CD4-positive, alpha-beta T cell treated with Interleukin-6 at 100 ng/mL for 8 hours (primary cell): ENCODE results near the gene ROCK2.

Experiments
- DNase-seq: peaks from one replicate; pipeline ENCODE4 v3.0.0-alpha.2; 2020; ENCODE audit warnings: mixed read lengths, low spot score

Gene ROCK2

GRCh38 chr2:11154016-11154922, 190.2 kb downstream of the ROCK2 start:
- no peak for DNase-seq

- no peak for DNase-seq
These were observed 191.8 kb downstream of the ROCK2 start for GRCh38 chr2:11152591-11152990.

DNA sequence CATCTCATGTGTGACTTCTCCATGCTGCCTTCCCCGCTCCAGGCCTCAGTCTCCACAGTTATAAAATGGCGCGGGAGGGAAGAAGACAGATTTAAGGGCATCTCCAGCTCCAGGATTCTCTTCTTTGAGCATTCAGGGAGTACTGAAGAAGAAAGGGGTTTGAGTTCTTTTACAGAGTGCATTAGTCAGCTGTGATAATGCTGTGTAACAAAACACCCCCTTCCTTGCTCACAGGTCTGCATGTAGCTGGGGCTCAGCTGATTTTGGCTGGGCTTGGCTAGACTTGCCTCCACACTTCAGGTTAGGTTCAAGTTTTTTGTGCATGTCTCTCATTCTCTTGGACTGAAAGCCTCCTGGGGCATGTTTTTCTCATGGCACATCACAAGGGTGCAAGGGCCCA, 197.2 kb downstream of the ROCK2 start:
- DNase-seq: no peak

DNA sequence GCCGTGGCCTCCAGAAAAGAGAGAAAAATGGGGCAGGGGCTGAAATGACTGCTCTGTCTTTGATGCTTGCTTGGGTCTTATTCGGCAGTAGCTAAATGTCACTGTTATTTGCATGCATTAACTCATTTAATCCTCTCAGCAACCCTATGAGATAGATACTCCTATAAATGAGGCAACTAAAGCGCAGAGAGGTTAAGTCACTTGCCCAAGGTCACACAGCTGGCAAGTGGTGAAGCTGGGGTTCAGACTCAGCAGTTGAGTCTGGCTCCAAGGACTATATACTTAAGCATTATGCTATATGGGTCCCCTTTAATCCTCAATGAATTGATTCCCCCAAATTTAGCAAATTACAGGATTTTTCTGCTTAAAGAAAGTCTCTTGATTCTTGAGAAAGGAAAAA, 198.4 kb downstream of the ROCK2 start:
- DNase-seq: no peak

GRCh38 chr2:11145350-11145749, 199.1 kb downstream of the ROCK2 start:
- no peak for DNase-seq

GRCh38 chr2:11144738-11145079, 199.7 kb downstream of the ROCK2 start:
- DNase-seq: no peak

DNA sequence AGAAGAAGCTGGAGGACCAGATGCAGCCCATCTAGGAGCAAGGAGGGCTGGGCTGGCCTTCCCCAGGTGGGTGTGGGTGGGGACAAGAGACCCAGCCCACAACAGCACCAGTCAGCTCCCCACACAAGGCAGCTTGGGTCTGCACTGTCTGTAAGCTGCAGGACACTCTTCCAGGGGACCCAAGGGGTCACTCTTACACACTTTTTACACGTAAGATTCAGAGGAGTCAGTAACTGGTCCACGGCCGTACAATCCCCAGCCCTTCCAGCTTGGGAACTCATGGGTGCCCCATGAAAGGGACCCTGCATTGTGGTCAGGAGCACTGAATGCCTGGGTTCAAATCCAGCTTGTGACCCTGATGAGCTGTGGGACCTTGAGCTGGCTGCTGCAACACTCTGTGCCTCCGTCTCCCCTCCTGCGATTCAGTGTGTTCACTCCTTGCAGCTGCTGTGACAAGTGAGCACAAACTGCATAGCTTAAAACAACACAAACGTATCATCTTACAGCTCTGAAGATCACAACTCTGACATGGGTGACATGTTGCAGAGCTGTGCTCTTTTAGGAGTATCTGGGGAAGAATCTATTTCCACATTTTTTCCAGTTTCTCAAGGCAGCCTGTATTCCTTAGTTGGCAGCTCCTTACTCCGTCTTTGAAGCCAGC, 200.2 kb downstream of the ROCK2 start:
- no peak for DNase-seq

DNA sequence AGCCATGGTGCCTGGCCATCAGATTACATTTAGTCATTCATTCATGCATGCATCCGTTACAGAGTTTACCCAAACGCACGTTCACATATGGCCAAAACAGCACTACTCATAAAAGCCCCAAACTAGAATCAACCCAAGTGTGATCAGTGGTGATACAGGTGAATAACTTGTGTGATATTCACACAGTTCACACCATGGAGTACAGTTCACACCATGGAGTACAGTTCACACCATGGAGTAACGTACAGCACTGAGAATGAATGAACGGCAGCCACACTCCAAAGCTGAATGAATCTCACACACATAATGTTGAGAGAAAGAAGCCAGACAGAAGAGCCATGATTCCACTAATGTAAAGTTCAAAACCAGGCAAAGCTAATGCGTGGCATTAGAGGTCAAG, 201.4 kb downstream of the ROCK2 start:
- DNase-seq: no peak

- no peak for DNase-seq
These were observed 202.1 kb downstream of the ROCK2 start for GRCh38 chr2:11142330-11142729.

DNA sequence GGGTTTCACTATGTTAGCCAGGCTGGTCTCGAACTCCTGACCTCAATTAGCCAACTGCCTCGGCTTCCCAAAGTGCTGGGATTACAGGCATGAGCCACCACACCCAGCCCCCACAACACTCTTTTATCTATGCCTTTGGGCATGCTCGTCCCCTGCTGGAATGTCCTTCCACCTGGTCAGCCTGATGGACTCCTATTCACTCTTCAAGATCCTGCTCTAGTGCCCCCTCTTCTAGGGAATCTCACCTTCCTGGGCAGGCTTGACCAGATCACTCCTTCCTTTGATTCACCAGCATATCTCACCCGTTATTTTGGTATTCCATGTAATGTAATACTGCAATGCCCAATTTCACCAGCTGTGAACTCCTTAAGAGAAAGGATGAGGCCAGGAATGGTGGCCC, 203.1 kb downstream of the ROCK2 start:
- DNase-seq: no peak

DNA sequence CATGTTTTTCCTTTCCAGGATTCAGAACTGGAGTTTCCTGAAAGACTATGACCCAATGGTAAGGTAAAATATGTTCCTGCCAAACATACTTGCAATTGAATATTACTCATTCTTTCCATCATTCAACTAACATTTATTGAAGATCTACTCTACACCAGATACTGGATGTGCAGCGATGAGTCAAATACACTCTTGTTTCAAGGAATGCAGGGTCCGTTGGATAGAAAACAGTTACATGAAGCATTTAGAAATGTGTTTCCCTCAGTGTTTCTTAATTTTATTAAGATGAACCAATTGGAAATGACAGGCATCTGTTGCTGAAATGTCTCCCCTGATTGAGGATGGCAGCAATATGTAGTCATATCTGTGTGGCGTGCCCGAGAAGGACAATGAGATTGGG, 203.9 kb downstream of the ROCK2 start:
- no peak for DNase-seq

- no peak for DNase-seq
These were observed 210.1 kb downstream of the ROCK2 start for GRCh38 chr2:11134349-11134748.

- no peak for DNase-seq
These were observed 210.5 kb downstream of the ROCK2 start for GRCh38 chr2:11133936-11134320.

DNA sequence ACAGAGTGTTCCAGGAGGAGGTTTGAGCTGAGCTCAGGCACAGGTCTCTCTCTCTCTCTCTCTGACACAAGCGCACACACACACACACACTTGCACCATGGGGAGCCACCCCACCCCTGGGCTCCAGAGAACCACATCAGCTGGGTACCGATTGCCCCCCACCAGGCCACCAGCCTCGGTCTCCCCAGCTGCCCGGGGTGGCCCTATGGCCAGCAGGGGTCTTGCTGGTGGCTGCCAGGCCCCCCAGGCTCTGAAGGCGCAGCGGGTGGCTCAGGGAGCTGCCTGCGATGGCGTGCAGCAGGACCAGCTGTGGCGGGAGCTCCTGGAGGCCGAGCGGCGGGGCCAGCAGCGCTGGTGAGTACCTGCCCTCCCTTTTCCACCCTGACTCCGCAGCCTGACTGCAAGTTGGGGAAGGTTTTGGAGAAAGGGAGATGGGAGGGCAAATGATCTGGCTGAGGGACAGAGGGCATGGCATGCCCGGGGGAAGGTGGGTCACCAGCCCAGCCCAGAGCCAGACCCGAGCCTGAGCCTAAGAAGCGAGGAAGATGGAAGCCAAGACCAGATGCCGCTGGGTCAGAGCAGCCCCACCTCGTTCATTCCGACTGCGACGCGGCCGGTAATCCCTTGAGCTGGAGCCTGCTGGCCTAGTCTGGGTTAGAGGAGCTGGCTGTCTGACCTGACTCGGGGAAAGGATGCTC, 211.0 kb downstream of the ROCK2 start:
- DNase-seq: no peak

DNA sequence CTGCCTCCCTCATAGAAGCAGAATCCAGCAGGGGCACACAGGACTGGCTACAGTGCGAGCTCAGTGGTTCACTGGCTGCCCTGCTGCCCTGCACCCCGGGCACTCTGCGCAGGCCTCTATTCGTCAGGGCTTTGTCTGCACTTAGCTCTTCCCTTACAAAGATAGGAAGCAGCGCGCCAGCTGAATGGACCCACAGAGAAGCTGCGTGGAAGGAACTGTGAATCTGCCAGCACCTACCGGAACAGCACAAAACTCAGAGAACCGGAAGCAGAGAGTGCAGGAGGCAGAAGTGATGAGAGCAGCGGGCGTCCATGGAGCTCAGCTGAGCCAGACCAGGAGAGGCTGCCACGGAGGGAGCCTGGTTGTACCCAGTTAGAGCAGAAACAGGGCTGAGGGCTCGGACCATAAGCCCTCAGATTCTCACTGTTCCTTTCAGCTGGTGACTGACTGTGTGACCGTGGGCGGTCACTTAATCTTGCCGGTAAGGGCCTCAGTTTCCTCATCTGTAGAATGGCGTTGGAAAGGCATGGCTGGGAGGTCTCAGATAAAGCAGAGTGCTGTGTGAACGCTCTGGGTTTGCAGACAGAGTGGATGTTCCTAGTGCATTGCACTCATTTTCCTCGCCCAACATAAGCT, 212.3 kb downstream of the ROCK2 start:
- DNase-seq: no peak

DNA sequence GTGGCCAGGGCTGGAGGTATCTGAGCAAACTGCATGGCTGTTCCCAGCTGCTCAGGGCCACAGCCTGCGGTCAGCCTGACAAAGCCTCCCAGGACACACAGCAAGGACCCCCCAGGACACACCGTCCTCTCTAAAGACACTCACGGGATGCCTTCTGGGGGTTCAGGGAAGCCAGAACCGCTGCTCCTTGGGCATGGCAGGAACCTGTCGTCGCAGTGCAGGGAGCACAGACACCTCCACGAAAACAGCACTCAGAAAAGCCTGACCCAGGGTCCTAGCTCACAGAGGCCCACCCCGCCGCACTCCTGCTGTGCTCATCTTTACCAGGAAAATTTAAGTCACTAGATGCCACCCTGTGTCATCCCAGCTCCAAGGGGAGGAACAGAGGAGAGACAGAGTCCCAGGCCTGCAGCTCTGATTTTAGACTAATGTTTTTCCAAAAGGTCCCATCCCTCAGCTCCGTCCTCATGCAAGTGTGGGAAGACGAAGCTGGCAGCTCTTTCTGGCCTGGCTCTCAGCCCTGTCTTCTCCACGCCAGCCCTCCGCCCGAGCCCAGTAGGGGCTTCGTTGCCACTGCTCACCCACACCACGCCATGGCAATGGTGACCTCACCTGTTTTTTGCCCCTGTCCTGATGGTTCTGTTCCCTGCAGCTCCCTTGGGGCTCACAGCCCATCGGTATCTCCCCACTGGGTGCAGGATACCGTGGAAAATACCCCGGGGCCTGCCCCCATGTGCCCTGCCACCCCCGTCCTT, 213.1 kb downstream of the ROCK2 start:
- no peak for DNase-seq
